ENCODE results near the gene ACSF2. TPM values are rescaled to one million over a fixed set of nuclear protein-coding genes. Genes with fewer than 3 reads are reported as not detected.

Gene ACSF2
- total and polyA plus RNA-seq, 2 donors (not counting 3 experiments of a cell fraction or from before 2014, with no cell fraction given) = 33.2 to 37.2 TPM

- intact Hi-C loops (cut with micrococcal nuclease) (no loop called here), dilution Hi-C loops (cut with MboI; ENCODE audit: extremely low pct_ligation_motif_present, low sequenced_read_pairs) (no loop called here)
- ChIA-PET POLR2A (no interaction called here), CTCF (interaction anchor here (1.2 to 1.4 kb wide), 2 partner anchors 13 to 53 kb away, joined by 3 to 6 read pairs; no protein-coding TSS in a partner anchor)
- no peak overlapping the region for H2AFZ ChIP-seq (ENCODE audit: low read depth, low read length)
- FAIRE-seq = no peak
- H3K9me3 ChIP-seq (replicated peaks; ENCODE audit: control insufficient read depth, insufficient read depth, low read length) = no peaks in the 10 kb centered on the region
- H3K4me1 ChIP-seq (ENCODE audit: control insufficient read depth, extremely low read depth, insufficient read depth, low read length) = no peaks in the 10 kb centered on the region
- H3K4me3 ChIP-seq (replicated peaks in 1 of 3; ENCODE audit: insufficient read depth in 1 of 3, low read depth in 1 of 3, low read length in 3 of 3) = no peak overlapping the region
- no peak overlapping the region for H3K27ac ChIP-seq (ENCODE audit: insufficient read depth, low read depth, low read length)
- H3K36me3 ChIP-seq (ENCODE audit: control insufficient read depth in 2 of 2, extremely low read depth in 1 of 2, insufficient read depth in 2 of 2, low read length in 2 of 2) = peaks cover 0 to 10% of the 10 kb centered on the region in 2 experiments
- TF ChIP-seq JUN (IDR thresholded peaks at IDR 0.05; ENCODE audit: borderline replicate concordance, insufficient read depth, insufficient read length, low read depth) = no peak
- TF ChIP-seq POLR2A (IDR thresholded peaks at IDR 0.05; ENCODE audit: low read depth, low read length) = no peak
- TF ChIP-seq MYC (IDR thresholded peaks at IDR 0.05; ENCODE audit: low read depth, low read length) = no peak
- no peak for TF ChIP-seq MAX (IDR thresholded peaks at IDR 0.05; ENCODE audit: insufficient read depth, insufficient read length)
- TF ChIP-seq FOS (IDR thresholded peaks at IDR 0.05; ENCODE audit: borderline replicate concordance, insufficient read depth, low read length) = no peak
- TF ChIP-seq POLR2AphosphoS5 (IDR thresholded peaks at IDR 0.05; ENCODE audit: insufficient read depth, low read depth, low read length) = no peak
- TF ChIP-seq CTCF (IDR thresholded peaks at IDR 0.05; ENCODE audit: extremely low read depth in 1 of 2, insufficient read depth in 1 of 2, low read depth in 1 of 2, low read length in 2 of 2) = no peak
- TF ChIP-seq EZH2 (IDR thresholded peaks at IDR 0.05; ENCODE audit: borderline replicate concordance, low read depth, low read length, severe bottlenecking) = no peak
- TF ChIP-seq GATA2 (IDR thresholded peaks at IDR 0.05; ENCODE audit: insufficient read depth, insufficient read length, low read depth, low read length) = no peak
- H4K20me1 ChIP-seq (replicated peaks; ENCODE audit: control insufficient read depth, extremely low read depth, insufficient read depth, low read length) = no peaks in the 10 kb centered on the region
- H3K9ac ChIP-seq (replicated peaks; ENCODE audit: extremely low read depth, insufficient read depth, low read length) = no peak overlapping the region
- no peaks in the 10 kb centered on the region for H3K27me3 ChIP-seq (ENCODE audit: control insufficient read depth in 2 of 2, insufficient read depth in 2 of 2, low read length in 2 of 2)
- H3K79me2 ChIP-seq (ENCODE audit: control insufficient read depth, insufficient read depth, low read length) = no peaks in the 10 kb centered on the region
- no peak for DNase-seq (ENCODE audit: low read depth, low spot score)
- no peak overlapping the region for H3K4me2 ChIP-seq (ENCODE audit: insufficient read depth, low read length)
- no TSS peak for BruUV-seq (replicated peaks)
- no peaks in the 10 kb centered on the region for H3K9me1 ChIP-seq (replicated peaks; ENCODE audit: control insufficient read depth, extremely low read depth, insufficient read depth, low read length)
Observed at GRCh38 chr17:50488880-50489279, 62.9 kb downstream of the ACSF2 start.

Measured in endothelial cell of umbilical vein (primary cell).